NCI-H2107 (cell line): ENCODE measurements around the gene ASCL2.

Experiments used
- DNase-seq: peaks from one replicate; lab custom pipeline; 2025; lab: John Stamatoyannopoulos, UW

Gene ASCL2

DNA sequence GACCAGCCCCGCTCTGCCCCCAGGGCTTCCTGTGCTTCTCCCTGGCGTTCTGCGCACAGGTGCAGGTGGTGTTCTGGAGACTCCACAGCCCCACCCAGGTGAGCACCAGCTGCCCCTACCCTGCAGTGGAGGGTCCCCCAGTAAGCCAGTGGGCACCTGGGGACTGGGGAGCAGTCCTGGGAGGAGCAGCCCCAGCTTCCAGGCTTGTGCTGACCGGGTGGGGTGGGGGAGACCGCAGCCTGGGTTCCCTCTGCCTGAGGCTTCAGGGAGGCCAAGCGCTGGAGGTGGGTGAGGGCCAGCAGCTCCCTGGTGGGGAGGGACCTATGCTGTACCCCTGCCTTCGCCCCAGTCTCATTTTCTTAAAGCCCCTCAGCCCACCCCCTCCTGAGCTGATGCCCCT is 38.3 kb upstream of the ASCL2 start:
- DNase-seq: no peak

DNA sequence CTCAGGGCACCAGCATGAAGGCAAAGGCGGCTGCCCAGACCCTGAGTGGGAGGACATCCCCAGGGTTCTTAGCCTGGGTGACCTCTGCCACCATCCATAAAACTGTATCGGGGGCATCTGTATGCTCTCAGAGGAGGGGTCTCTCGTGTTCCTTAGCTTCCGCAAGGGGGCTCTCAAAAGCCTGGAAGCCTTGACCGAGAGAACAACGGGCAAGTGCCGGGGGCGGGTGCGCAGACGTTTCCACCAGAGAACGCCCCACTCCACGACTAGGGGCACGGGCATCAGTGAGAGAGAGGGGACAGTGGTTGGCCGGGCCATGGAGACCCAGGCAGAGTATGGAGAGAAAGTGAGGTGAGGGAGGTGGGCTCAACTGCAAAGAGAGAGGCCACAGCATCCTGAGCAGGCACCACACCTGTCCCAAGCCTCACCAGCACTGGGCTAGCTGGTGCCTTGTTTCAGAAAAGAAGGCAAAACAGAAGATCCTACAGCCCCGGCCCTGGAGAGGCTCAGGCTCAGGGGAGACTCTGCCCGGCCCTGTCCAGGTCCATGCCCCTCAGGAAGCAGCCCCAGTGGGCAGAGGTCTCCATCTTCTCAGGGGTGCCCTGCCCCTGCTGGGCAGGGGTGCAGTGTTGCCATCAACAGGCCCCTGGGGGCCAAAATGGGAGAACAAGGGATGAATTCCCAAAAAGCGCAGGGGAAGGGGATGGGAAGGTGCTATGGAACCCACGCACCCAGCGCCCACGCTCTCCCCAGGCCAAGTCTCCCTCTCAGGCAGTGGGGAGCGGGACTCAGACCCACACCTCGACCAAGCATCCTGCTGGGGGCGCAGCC is 37.3 kb upstream of the ASCL2 start:
- no peak for DNase-seq

- DNase-seq: no peak
Observed at GRCh38 chr11:2306877-2307500, 36.6 kb upstream of the ASCL2 start.

- no peak for DNase-seq
Observed at GRCh38 chr11:2306452-2306823, 36.0 kb upstream of the ASCL2 start.

DNA sequence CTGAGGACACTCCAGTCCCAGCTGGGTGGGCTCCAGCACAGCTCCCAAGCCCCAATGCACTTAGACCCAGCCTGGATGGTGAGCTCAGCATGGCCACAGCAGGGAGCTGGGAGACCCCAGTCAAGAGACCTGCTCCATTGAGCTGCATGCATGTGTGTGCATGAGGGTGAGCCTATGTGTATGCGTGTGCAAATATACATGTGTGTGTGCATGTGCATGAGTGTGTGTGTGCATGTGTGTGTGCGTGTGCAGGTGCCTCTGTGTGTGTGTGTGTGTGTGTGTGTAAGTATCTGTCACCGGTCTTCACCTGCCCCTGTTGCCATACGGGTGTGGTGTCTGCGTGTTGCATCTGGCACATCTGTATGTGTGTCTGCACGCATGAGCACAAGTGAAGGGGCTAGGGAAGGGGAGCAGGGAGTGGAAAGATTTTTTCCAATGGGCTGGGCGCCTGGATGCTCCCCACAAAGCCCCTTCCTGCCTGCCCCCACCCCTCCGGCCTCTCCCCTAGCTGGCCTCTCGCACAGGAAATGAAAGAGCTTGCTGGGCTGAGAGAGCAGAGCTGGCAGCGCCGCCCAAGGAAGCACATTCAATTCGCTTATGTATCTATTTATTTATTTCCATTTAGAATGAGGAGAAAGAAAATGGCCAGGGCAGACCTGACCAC is 35.5 kb upstream of the ASCL2 start:
- no peak for DNase-seq

GRCh38 chr11:2305140-2305778 is 34.9 kb upstream of the ASCL2 start:
- DNase-seq: no peak

- DNase-seq: no peak
Observed at GRCh38 chr11:2304506-2305139, 34.2 kb upstream of the ASCL2 start.

DNA sequence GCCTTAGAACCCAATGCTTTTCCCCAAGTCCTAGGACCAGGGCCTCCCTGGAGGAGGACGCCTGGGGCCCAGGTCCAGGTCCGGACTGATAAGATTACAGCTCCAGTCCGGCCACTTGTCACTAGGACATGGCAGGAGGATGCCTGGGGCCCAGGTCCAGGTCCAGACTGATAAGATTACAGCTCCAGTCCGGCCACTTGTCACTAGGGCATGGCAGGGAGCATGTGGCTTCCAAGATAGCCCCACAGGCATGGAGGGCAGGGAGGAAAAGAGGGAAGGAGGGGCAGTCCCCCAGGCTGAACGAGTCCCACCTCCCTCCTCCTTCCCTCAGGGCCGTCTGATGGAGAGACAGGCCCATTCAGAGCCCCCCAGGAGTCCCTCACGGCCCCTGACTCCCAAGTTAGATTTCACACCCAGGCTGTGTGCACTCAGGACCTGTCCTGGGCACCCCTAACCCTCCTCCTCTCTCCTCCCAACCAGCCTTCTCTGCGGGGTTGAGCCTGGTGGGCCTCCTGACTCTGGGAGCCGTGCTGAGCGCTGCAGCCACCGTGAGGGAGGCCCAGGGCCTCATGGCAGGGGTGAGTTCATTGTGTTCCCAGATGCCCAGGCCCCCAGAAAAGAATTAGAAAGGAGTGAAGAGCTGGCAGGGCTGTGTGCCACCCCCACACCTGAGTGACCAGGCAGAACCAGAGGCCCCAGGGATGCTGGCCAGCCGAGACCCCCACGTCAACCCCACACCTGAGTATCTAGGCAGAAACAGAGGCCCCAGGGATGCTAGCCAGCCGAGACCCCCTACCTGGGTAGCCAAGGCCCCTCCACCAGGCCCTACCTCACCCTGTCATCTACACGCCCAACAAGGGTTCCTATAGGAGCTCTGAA is 33.5 kb upstream of the ASCL2 start:
- no peak for DNase-seq

GRCh38 chr11:2302896-2303626 is 32.7 kb upstream of the ASCL2 start:
- DNase-seq: no peak

DNA sequence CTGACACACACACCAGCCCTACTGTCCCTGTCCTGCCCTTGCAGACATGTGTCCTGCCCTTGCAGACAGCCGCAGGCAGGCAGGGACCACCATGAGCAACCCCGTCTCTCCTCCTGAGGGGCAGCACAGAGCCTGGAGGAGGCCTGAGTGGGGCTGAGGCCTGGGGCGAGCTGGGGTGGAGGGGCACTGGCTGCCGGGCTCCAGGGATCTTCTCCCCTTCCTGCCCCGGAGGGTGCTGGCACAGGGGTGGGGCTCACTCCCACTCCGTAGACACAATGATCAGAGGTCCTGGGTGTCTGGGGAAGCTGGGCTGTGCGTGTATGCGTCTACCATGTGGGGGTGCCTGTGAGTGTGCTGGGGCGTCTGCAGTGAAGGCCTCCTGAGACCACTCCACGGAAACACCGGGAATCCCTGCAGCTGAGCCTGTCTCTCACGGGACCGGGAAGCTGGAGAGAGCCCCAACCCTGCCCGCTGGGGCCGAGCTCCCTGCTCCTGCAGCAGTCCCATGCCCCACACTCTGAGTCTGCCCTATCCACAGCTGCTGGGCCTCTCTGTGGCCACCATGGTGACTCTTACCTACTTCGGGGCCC is 32.0 kb upstream of the ASCL2 start:
- no peak for DNase-seq

GRCh38 chr11:2301631-2302305 is 31.4 kb upstream of the ASCL2 start, which contains the start of the genes C11orf21 and TSPAN32:
Gene C11orf21 (minus strand): TSS chr11:2301918. CDS start chr11:2301808, 110 bp downstream.
Gene TSPAN32 (plus strand): TSS chr11:2302013. CDS start chr11:2302150, 137 bp downstream.
- DNase-seq: no peak

GRCh38 chr11:2300936-2301630 is 30.7 kb upstream of the ASCL2 start:
- no peak for DNase-seq

DNA sequence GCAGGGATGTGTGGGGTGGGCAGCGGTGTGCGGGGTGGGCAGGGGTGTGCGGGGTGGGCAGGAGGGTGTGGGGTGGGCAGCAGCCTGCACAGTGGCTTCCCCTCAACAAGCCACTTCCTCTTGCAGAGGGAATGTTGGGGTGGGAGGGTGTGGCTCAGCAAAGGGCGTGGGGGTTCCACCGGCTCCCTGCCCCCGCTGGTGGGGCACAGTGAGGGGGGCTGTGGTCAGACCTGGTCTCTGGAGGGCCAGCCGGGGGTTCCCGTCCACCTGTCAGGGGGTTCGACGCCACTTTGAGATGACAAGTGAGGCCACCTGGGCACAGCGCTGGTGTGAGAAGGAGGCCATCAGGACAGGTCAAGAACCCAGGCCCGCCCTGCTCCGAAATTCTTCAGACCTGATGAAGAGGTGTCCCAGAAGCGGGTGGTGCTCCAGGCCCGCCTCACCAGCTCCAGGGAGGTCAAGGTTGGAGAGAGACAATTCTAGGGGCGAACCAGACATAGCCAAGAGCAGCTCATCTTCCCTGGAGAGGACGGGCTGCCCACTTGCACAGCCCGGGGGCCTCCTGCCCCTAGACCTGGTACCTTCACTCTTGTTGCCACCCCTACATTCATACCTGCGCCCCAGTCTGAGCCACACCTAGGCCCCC is 30.0 kb upstream of the ASCL2 start:
- DNase-seq: no peak

DNA sequence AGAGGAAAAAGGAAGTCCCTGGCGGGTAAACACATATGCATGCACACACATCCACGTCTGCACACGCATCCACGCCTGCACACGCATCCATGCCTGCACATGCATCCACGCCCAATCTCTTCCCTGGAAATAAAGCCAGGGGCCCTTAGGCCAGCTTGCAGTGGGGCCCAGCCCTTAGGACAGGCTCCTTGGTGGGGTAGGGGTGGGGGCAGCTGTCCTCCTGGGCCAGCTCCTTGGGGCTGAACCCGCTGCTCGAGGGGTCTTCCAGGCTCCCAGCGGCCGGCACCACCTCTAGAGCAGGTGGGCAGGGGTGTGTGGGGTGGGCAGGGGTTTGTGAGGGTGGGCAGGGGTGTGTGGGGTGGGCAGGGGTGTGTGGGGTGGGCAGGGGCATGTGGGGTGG is 29.4 kb upstream of the ASCL2 start:
- DNase-seq: no peak

DNA sequence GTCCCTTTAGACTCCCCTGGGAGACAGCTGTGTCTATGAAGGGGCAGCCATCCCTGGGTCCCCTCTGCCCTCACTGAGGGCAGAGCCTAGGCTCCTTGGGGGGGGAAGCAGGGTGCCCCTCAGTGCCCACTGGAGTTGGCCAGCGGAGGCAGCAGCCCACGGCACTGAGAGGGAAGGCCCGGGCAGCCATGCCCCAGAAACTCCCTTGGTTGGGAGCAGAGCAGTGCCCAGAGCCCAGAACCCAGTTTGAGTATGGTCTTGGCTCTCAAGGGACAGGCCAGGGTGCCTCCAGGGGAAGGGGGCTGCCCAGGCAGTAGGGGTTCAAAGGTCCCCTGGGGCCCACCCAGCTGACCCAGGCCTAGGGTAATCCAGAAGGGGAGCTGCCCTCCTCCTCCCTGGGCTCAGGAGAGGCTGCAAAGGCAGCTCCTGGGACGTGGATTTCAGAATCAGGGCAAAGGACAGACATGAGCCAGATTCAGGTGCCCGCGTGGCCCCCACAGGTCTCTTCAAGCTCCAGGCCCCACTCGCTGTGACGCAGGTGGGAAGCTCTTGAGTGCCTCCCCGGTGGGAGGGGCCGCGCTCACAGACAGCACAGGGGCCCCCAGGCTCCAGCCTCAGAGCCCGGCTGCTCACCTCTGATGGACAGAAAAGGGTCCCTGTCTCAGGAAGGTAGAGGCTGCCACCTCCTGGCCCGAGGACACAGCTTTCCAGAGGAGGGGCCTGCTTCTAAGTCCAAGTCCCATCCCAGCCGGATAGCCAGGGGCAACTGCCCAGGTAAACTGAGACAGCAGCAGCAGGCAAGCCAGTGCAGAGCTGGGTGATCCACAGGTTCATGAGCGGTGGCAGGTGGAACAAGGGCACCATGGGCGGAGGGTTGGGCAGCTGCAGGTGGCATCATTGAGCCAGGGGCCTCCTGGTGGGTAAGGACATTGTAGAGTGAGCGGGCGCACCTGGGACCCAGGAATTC is 28.7 kb upstream of the ASCL2 start:
- DNase-seq: no peak

GRCh38 chr11:2298131-2298794 is 27.9 kb upstream of the ASCL2 start:
- no peak for DNase-seq
